Gastroesophageal sphincter (tissue), 4 donors: ENCODE data around the gene DIRAS1. TPM values are rescaled to one million over a fixed set of nuclear protein-coding genes. Genes with fewer than 3 reads are reported as not detected.

ENCODE experiments used
- ATAC-seq: fragments of 150-250 bp; one replicate; pipeline ENCODE4 v1.9.1; 2016; ENCODE audit warnings: mild to moderate bottlenecking, moderate library complexity
- H3K27ac ChIP-seq, 4 donors: fragments of 200-600 bp; sonication (generic) in 3 of 4; 1 replicate in 3 of 4; 2 replicates in 1 of 4; pipeline ENCODE4 v1.5.1; 2016 to 2019
- H3K27me3 ChIP-seq: fragments of 200-600 bp; sonication (generic); one replicate; pipeline ENCODE4 v1.5.1; 2019
- H3K36me3 ChIP-seq, 2 donors: fragments of 200-600 bp; sonication (generic); one replicate each; pipeline ENCODE4 v1.5.1; 2019; ENCODE audit warnings: control low read depth in 1 of 2
- H3K4me1 ChIP-seq, 3 donors: fragments of 200-600 bp; sonication (generic); 1 replicate in 2 of 3; 2 replicates in 1 of 3; pipeline ENCODE4 v1.5.1; 2016 to 2019; ENCODE audit warnings: control low read depth in 2 of 3
- H3K4me3 ChIP-seq, 2 donors: fragments of 200-600 bp; sonication (generic); one replicate each; pipeline ENCODE4 v1.5.1; 2019; ENCODE audit warnings: mild to moderate bottlenecking in 1 of 2, moderate library complexity in 1 of 2
- H3K9me3 ChIP-seq, 3 donors: fragments of 200-600 bp; sonication (generic); one replicate each; pipeline ENCODE4 v1.5.1; 2017 to 2019; ENCODE audit warnings: control low read depth in 2 of 3
- EP300 ChIP-seq: sonication (generic); formaldehyde crosslinking; IDR thresholded peaks from one replicate; pipeline ENCODE4 v1.6.1; 2017; ENCODE audit warnings: antibody characterized with exemption, mild to moderate bottlenecking
- POLR2A ChIP-seq, 2 donors: fragments of 450-650 bp; IDR thresholded peaks; one replicate each; pipeline ENCODE4 v1.6.1; 2017; ENCODE audit warnings: antibody characterized with exemption in 2 of 2, mild to moderate bottlenecking in 2 of 2, moderate library complexity in 1 of 2
- POLR2AphosphoS5 ChIP-seq: sonication (generic); formaldehyde crosslinking; IDR thresholded peaks from one replicate; pipeline ENCODE4 v1.6.1; 2017; ENCODE audit warnings: antibody characterized with exemption
- WGBS, 2 donors: methylation state at CpG; one replicate each; pipeline ENCODE4 v1.1.5; 2018; ENCODE audit warnings: low coverage in 1 of 2; 5-methylcytosine and 5-hydroxymethylcytosine counted together
- total RNA-seq, 4 donors: library from RNA; depleted of rRNA; stranded (reverse); fragments of >200 nt; gene quantifications; one replicate each; pipeline ENCODE4 v1.1.0, GENCODE V29; 2016
- TF ChIP-seq, protein P1 (sequence below), 4 experiments: fragments of 200-600 bp in 2 of 4; fragments of 450-650 bp in 2 of 4; sonication (generic) in 1 of 4; IDR thresholded peaks; one replicate each; pipeline ENCODE4 v1.5.1; 2017 to 2019; ENCODE audit warnings: antibody characterized with exemption in 4 of 4, mild to moderate bottlenecking in 2 of 4, moderate library complexity in 2 of 4

Gene DIRAS1
- total RNA-seq, 4 donors from 2014 or later, result 4.7 to 25.8 (median 11.7) TPM

DNA sequence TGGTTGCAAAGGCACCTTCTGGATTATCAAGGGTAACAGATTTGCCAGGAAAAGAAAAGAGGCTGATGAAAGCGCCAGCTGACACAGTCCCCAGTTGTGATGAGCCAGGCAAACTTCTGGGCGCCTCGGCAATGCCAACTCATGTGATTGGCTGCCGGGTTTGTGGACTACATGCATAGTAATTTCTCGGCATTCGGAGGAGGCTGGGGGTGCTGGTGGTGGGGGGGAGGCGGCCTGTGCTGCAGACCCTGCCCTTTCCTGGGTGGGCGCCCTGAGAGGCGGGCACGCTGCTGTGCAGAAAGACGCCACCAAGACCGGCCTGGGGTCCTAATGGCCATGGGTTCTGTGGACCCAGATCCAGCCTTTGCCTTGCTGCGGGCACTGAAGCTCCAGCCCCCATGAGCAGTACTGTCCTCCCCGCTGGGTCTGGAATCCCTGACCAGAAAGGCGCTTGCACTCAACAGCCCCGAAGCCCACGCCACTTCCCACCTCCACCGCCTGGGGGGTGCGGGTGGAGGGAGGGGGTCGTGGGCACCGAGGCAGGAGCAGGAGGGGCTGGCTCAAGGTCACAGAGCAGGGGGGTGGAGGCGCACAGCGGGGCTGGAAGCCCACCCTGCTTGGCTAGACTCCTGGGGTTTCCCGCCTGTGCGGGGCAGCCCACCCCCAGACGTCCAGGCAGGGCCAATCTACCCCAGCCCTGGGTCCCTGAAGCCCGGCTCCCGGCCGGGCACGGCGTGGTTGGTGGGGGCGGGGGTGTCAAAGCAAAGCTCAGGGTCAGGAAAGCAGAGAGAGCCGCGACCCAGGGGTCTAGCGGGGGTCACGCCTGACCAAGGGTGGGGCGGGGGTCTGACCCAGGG, 1.0 kb downstream of the DIRAS1 start:
- peaks cover 0 to 5% (median 0%) of the 10 kb centered on the region in 3 donors for H3K9me3 ChIP-seq
- H3K4me3 ChIP-seq, result peak overlapping the region; percentile 51 to 70
- no peak for ATAC-seq
- peaks cover 0 to 20% of the 10 kb centered on the region in 2 donors for H3K36me3 ChIP-seq
- 0 to 8% methylated on average over 4 of the region's 37 CpGs for WGBS, 2 donors
- peak overlapping the region in 3 of 4 donors; percentile 51 to 70 (median 62) for H3K27ac ChIP-seq
- TF ChIP-seq POLR2AphosphoS5, result no peak
- no peak for TF ChIP-seq EP300
- TF ChIP-seq, protein P1, sequence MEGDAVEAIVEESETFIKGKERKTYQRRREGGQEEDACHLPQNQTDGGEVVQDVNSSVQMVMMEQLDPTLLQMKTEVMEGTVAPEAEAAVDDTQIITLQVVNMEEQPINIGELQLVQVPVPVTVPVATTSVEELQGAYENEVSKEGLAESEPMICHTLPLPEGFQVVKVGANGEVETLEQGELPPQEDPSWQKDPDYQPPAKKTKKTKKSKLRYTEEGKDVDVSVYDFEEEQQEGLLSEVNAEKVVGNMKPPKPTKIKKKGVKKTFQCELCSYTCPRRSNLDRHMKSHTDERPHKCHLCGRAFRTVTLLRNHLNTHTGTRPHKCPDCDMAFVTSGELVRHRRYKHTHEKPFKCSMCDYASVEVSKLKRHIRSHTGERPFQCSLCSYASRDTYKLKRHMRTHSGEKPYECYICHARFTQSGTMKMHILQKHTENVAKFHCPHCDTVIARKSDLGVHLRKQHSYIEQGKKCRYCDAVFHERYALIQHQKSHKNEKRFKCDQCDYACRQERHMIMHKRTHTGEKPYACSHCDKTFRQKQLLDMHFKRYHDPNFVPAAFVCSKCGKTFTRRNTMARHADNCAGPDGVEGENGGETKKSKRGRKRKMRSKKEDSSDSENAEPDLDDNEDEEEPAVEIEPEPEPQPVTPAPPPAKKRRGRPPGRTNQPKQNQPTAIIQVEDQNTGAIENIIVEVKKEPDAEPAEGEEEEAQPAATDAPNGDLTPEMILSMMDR (IDR thresholded peaks at IDR 0.05), result peak in 1 of 4 experiments; percentile 25
- no peak for TF ChIP-seq POLR2A (IDR thresholded peaks at IDR 0.05)
- peaks cover 40% of the 10 kb centered on the region for H3K27me3 ChIP-seq
- peaks cover 0 to 47% (median 20%) of the 10 kb centered on the region in 3 donors for H3K4me1 ChIP-seq

DNA sequence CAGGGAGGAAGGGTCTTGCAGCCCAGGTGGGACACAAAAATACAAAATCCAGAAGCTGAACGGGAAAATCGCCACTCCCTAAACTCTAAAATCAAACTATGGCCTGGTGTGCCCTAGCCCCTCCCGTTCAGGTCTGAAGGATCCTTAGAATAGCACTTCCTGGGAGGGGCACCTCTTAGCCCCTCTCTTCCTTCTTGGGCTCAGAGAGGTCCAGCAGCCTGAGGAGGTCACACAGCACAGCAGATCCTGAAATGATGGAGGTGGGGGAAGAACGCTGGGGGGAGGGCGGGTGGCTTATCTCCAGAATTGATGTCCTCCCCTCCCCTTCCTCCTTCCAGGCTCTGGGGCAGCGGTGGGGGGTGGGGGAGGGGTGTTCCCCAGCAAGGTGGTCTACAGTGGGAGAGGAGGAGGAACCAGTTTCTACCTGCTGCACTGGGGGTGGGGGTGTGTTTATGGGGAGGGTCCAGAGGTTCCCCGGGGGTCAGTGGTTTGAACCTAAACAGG, 1.9 kb downstream of the DIRAS1 start:
- Histone ChIP-seq H3K36me3 (peaks cover 0 to 20% of the 10 kb centered on the region in 2 donors), H3K9me3 (peaks cover 0 to 7% (median 0%) of the 10 kb centered on the region in 3 donors), H3K4me3 (no peak overlapping the region), H3K27ac (peak overlapping the region in 2 of 4 donors; percentile 51 to 62), H3K4me1 (peaks cover 0 to 47% (median 20%) of the 10 kb centered on the region in 3 donors), H3K27me3 (peaks cover 39% of the 10 kb centered on the region)
- WGBS, 2 donors, result 64% methylated on average over 2 of the region's 7 CpGs; no CpG with 5 or more reads in 1 of the 2 donors
- TF ChIP-seq POLR2A (IDR thresholded peaks at IDR 0.05) (no peak), POLR2AphosphoS5 (no peak), EP300 (no peak)
- TF ChIP-seq, protein P1 (IDR thresholded peaks at IDR 0.05), result no peak
- no peak for ATAC-seq

DNA sequence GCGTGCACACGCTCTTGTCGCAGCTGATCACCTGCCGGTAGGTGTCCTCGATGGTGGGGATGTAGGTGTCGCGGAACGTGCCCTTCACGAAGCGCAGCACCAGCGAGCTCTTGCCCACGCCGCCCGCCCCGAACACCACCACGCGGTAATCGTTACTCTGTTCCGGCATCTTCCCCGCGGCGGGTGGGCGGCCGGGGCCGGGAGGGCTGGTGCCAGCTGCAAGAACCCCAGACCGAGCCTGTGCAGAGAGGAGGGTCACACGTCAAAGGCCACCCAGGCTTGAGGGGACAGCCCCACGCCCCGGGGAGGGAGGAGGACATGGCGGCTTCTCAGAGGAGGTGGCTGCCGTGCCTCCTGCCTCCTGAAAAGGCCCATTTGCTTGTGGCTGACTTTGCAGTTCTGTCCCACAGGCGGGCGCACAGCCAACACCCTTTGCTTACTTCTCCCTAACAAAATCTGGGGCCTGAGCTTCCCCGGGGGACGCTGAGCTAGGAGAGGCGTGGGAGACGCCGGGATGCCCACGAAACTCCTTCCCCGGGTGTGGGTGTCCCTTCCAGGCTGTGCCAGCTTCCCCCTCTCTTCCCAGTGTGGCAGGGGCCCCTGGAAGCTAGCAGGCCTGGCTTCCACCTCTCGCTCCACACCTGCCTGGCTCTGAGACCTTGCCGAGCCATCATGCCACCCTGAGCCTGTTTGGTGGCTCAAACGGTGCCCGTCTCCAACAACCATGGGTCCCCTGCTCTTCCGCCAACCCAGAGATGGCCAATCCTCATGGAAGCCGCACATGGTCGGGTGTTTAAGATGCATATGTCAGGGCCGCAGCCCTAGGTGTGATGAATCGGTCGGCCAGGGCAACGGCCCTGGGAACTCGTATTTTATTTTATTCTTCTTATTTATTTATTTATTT, 3.3 kb downstream of the DIRAS1 start:
- peaks cover 0 to 7% (median 0%) of the 10 kb centered on the region in 3 donors for H3K9me3 ChIP-seq

DNA sequence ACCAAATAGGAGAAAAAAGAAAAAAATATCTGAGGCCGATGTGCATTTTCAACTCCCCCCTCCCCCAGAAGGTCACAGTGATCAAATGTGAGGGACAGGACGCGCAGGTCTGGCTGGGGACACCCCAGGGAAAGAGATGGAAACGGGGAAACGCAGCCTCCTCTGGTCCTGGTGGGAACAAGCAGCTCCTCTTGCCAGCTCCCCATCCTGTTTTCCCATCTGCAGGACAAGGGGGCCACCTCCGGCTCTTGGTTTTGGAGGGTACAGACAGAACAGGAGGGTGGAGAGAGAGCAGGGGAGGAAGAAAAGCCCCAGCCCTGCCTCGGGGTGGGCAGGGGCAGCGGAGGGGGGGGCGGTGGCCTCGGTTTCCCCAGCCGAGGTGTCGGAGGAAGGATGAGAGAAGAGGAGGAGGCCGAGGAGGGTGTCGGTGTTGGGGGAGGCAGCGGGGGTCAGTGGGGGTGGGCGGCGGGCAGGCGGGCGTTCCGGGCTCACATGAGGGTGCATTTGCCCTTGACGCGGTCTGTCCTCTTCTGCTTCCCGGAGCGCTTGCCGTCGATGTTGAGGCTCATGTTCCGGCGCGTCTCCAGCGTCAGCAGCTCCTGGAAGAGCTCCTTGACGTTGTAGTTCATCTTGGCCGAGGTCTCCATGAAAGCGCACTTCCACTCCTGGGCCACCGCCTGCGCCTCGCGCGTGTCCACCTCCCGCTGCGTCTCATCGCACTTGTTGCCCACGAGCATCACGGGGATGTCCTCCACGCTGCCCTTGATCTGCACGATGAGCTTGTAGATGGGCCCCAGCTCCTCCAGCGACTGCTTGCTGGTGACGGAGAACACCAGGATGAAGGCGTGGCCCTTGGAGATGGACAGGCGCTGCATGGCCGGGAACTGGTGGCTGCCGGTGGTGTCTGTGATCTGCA, 4.2 kb downstream of the DIRAS1 start:
- no peak overlapping the region for H3K4me3 ChIP-seq
- peaks cover 30% of the 10 kb centered on the region for H3K27me3 ChIP-seq
- peaks cover 0 to 7% (median 0%) of the 10 kb centered on the region in 3 donors for H3K9me3 ChIP-seq
- H3K4me1 ChIP-seq, result peaks cover 0 to 24% (median 10%) of the 10 kb centered on the region in 3 donors
- 87 to 92% methylated on average over 4 to 9 of the region's 51 CpGs for WGBS, 2 donors
- ATAC-seq, result no peak
- H3K36me3 ChIP-seq, result peaks cover 0 to 20% of the 10 kb centered on the region in 2 donors
- TF ChIP-seq, protein P1 (IDR thresholded peaks at IDR 0.05), result no peak
- TF ChIP-seq POLR2AphosphoS5, result no peak
- no peak for TF ChIP-seq EP300
- TF ChIP-seq POLR2A (IDR thresholded peaks at IDR 0.05), result no peak
- H3K27ac ChIP-seq, result no peak overlapping the region

More for the DNA sequence above, 3.3 kb downstream of the DIRAS1 start:
- peaks cover 0 to 20% of the 10 kb centered on the region in 2 donors for H3K36me3 ChIP-seq
- no peak overlapping the region for H3K4me3 ChIP-seq
- TF ChIP-seq POLR2AphosphoS5, result no peak
- TF ChIP-seq EP300, result no peak
- H3K27me3 ChIP-seq, result peaks cover 36% of the 10 kb centered on the region
- no peak for ATAC-seq
- H3K4me1 ChIP-seq, result peaks cover 0 to 33% (median 16%) of the 10 kb centered on the region in 3 donors
- 83 to 88% methylated on average over 7 to 11 of the region's 52 CpGs for WGBS, 2 donors
- no peak overlapping the region for H3K27ac ChIP-seq
